K562 (cell line): ENCODE data around the gene PSMD10. TPM values are rescaled to one million over a fixed set of nuclear protein-coding genes. Genes with fewer than 3 reads are reported as not detected.
A peak's percentile ranks its signal among the peaks of the same experiment; 100 is the strongest.

Experiments
- ATF7 ChIP-seq: fragments of 450-650 bp; IDR thresholded peaks from 2 replicates; pipeline ENCODE4 v1.7.1; 2014; ENCODE audit warnings: mild to moderate bottlenecking, moderate library complexity
- CBX3 ChIP-seq, 2 experiments: IDR thresholded peaks; 1 replicate in 1 of 2; 2 replicates in 1 of 2; pipeline ENCODE4 v1.6.1; 2012; ENCODE audit warnings: inconsistent platforms in 2 of 2, low read length in 2 of 2, borderline replicate concordance in 1 of 2, control low read depth in 1 of 2
- CREM ChIP-seq: IDR thresholded peaks from 2 replicates; pipeline ENCODE4 v1.6.1; 2014; ENCODE audit warnings: antibody characterized with exemption, low read depth
- CXXC5 ChIP-seq: fragments of 250-450 bp; sonication (Bioruptor Pico); IDR thresholded peaks from 2 replicates; pipeline ENCODE4 v1.8.0; 2022; ENCODE audit warnings: inconsistent platforms, mild to moderate bottlenecking, moderate library complexity
- GMEB1 ChIP-seq: fragments of 250-450 bp; sonication (Bioruptor Pico); IDR thresholded peaks from 2 replicates; pipeline ENCODE4 v1.4.0; 2020; ENCODE audit warnings: mild to moderate bottlenecking
- HNRNPLL ChIP-seq: fragments of 200-400 bp; formaldehyde crosslinking; IDR thresholded peaks from 2 replicates; pipeline ENCODE4 v1.6.1; 2017; ENCODE audit warnings: low read length, low read depth, mild to moderate bottlenecking; ENCODE audit not compliant: poor library complexity, severe bottlenecking
- IRF9 ChIP-seq: fragments of 450-650 bp; IDR thresholded peaks from 2 replicates; pipeline ENCODE4 v1.6.1; 2016; ENCODE audit warnings: missing biosample characterization, missing genetic modification characterization
- L3MBTL2 ChIP-seq: fragments of 450-650 bp; IDR thresholded peaks from 2 replicates; pipeline ENCODE4 v1.6.1; 2016; ENCODE audit warnings: mild to moderate bottlenecking, moderate library complexity
- NCOR1 ChIP-seq: fragments of 450-650 bp; IDR thresholded peaks from 2 replicates; pipeline ENCODE4 v1.6.1; 2016; ENCODE audit warnings: mild to moderate bottlenecking, moderate library complexity
- NELFE ChIP-seq: IDR thresholded peaks from 2 replicates; pipeline ENCODE4 v1.6.1; 2011; ENCODE audit warnings: mild to moderate bottlenecking; ENCODE audit not compliant: insufficient read depth, insufficient read length
- PML ChIP-seq: IDR thresholded peaks from 2 replicates; pipeline ENCODE4 v1.6.1; 2012; ENCODE audit warnings: low read length, inconsistent platforms
- RBFOX2 ChIP-seq: fragments of 200-400 bp; formaldehyde crosslinking; IDR thresholded peaks from 2 replicates; pipeline ENCODE4 v1.6.1; 2017; ENCODE audit warnings: low read depth, mild to moderate bottlenecking, low read length, moderate library complexity
- SRSF9 ChIP-seq: fragments of 200-400 bp; formaldehyde crosslinking; IDR thresholded peaks from 2 replicates; pipeline ENCODE4 v1.6.1; 2017; ENCODE audit warnings: low read depth, low read length, borderline replicate concordance
- USF2 ChIP-seq: sonication (generic); formaldehyde crosslinking; IDR thresholded peaks from 2 replicates; pipeline ENCODE4 v1.5.0; 2020; ENCODE audit warnings: missing genetic modification reagents
- ZBTB34 ChIP-seq: fragments of 250-450 bp; sonication (Bioruptor Pico); IDR thresholded peaks from 2 replicates; pipeline ENCODE4 v1.8.0; 2021; ENCODE audit warnings: mild to moderate bottlenecking, moderate library complexity
- ZNF197 ChIP-seq: fragments of 200-800 bp; sonication (Bioruptor generic); IDR thresholded peaks from 2 replicates; pipeline ENCODE4 v1.6.1; 2016; ENCODE audit warnings: low read depth, missing genetic modification characterization, missing compliant biosample characterization
- ZNF395 ChIP-seq: fragments of 200-800 bp; sonication (Bioruptor generic); IDR thresholded peaks from 2 replicates; pipeline ENCODE4 v1.6.1; 2017; ENCODE audit warnings: missing genetic modification characterization, missing compliant biosample characterization
- polyA plus RNA-seq, 8 experiments: library from polyadenylated mRNA; depleted of rRNA in 4 of 8; stranded (reverse) in 5 of 8; unstranded in 3 of 8; fragments of >200 nt; fragmentation: Nextera tagmentation in 2 of 8; fragmentation: Illumina TruSeq in 1 of 8; extraction: Ambion mirVana in 2 of 8; extraction: Trizol in 1 of 8; gene quantifications; 2 replicates each; pipeline versions ENCODE4 v1.2.1 to v1.2.3, GENCODE V29; 2011 to 2014; ENCODE audit warnings: inconsistent platforms in 1 of 8, missing spikeins in 1 of 8
- total RNA-seq, 7 experiments: library from RNA; depleted of rRNA in 6 of 7; stranded (reverse); fragments of >200 nt in 6 of 7; fragmentation: Illumina TruSeq in 2 of 7; extraction: Trizol in 2 of 7; gene quantifications; 2 replicates each; pipeline versions ENCODE4 v1.2.1 to v1.2.3, GENCODE V29; 2011 to 2021; ENCODE audit warnings: low replicate concordance in 1 of 7

The PSMD10 gene
- total and polyA plus RNA-seq, 9 of the 15 experiments (the other 6 are each of a cell fraction or from before 2014, with no cell fraction given) = 47.8 to 163 (median 70.4) TPM

- TF ChIP-seq HNRNPLL = peak; percentile 79
- TF ChIP-seq ZNF395 = peak; percentile 77
- peak; percentile 91 for TF ChIP-seq RBFOX2
- peak; percentile 67; the same call in 1 of the 2 replicates for TF ChIP-seq ATF7
- peak; percentile 82 for TF ChIP-seq CXXC5
- TF ChIP-seq SRSF9 = no peak
- no peak for TF ChIP-seq IRF9 (tag)
- TF ChIP-seq ZBTB34 (CRISPR knock-in tag) = no peak
- no peak for TF ChIP-seq CBX3 (IDR thresholded peaks at IDR 0.05; ENCODE audit: borderline replicate concordance in 1 of 2, low read length in 2 of 2)
- peak; percentile 92 for TF ChIP-seq CREM
- TF ChIP-seq NCOR1 = no peak
- peak; percentile 60; the same call in 1 of the 2 replicates for TF ChIP-seq ZNF197 (CRISPR knock-in tag)
- TF ChIP-seq NELFE = no peak
- TF ChIP-seq L3MBTL2 = peak; percentile 32; the same call in 1 of the 2 replicates
- TF ChIP-seq USF2 (CRISPR knock-in tag) = no peak
- TF ChIP-seq GMEB1 = peak; percentile 80
- TF ChIP-seq PML = peak; percentile 50; the same call in 1 of the 2 replicates
Observed at GRCh38 chrX:108091264-108091877, at the start of gene PSMD10, which contains the start of gene ATG4A (continued).
